Epidermal melanocyte (primary cell): ENCODE results near the gene TNPO3.

Experiments used
- DNase-seq: peaks from one replicate; pipeline ENCODE4 v3.0.0; 2011; ENCODE audit warnings: low spot score; ENCODE audit not compliant: insufficient read length

Gene TNPO3

GRCh38 chr7:128910569-128910945 lies 144.4 kb downstream of the TNPO3 start, which contains the start of gene KCP:
KCP (minus strand) TSS chr7:128910709; CDS start chr7:128910676, 33 bp downstream.
- DNase-seq: no peak

- peak; percentile 71 for DNase-seq
Observed at GRCh38 chr7:128909625-128910568, 145.0 kb downstream of the TNPO3 start.

- DNase-seq: no peak
Observed at GRCh38 chr7:128908750-128909624, 145.9 kb downstream of the TNPO3 start.

- no peak for DNase-seq
Observed at GRCh38 chr7:128906766-128907559, 147.9 kb downstream of the TNPO3 start.

- DNase-seq: no peak
Observed at GRCh38 chr7:128906001-128906765, 148.7 kb downstream of the TNPO3 start.

- DNase-seq: peak; percentile 52
Observed at GRCh38 chr7:128904381-128905197, 150.3 kb downstream of the TNPO3 start.
